Parathyroid adenoma (tissue), 2 donors: ENCODE results near the gene GAS7.

ENCODE experiments used
- H2AFZ ChIP-seq: fragments of 300-600 bp; sonication (generic); one replicate; pipeline ENCODE4 v1.7.0; 2017; ENCODE audit warnings: antibody characterized with exemption, mild to moderate bottlenecking
- H3K27ac ChIP-seq: fragments of 300-600 bp; sonication (generic); one replicate; pipeline ENCODE4 v1.7.0; 2017
- H3K27me3 ChIP-seq: fragments of 300-600 bp; sonication (generic); one replicate; pipeline ENCODE4 v1.7.0; 2017; ENCODE audit warnings: low read length; ENCODE audit not compliant: control insufficient read depth, insufficient read depth
- H3K36me3 ChIP-seq: fragments of 300-600 bp; sonication (generic); one replicate; pipeline ENCODE4 v1.7.0; 2017; ENCODE audit warnings: low read length; ENCODE audit not compliant: control insufficient read depth, insufficient read depth
- H3K4me1 ChIP-seq: fragments of 300-600 bp; sonication (generic); one replicate; pipeline ENCODE4 v1.7.0; 2017; ENCODE audit warnings: control low read depth
- H3K4me2 ChIP-seq: fragments of 300-600 bp; sonication (generic); one replicate; pipeline ENCODE4 v1.7.0; 2017; ENCODE audit warnings: low read length
- H3K4me3 ChIP-seq: fragments of 300-600 bp; sonication (generic); one replicate; pipeline ENCODE4 v1.7.0; 2017; ENCODE audit warnings: low read depth, low read length
- H3K79me2 ChIP-seq: fragments of 300-600 bp; sonication (generic); one replicate; pipeline ENCODE4 v1.7.0; 2017; ENCODE audit warnings: control low read depth
- H3K9ac ChIP-seq: fragments of 300-600 bp; sonication (generic); one replicate; pipeline ENCODE4 v1.7.0; 2017; ENCODE audit warnings: mild to moderate bottlenecking
- H3K9me3 ChIP-seq: fragments of 300-600 bp; sonication (generic); one replicate; pipeline ENCODE4 v1.7.0; 2017; ENCODE audit warnings: low read length; ENCODE audit not compliant: control insufficient read depth
- CTCF ChIP-seq: fragments of 300-600 bp; sonication (generic); IDR thresholded peaks from one replicate; pipeline ENCODE4 v1.7.0; 2017; ENCODE audit warnings: antibody characterized with exemption, mild to moderate bottlenecking
- donor health status: primary hyperparathyroidism.

Gene GAS7

GRCh38 chr17:10151667-10152496 is 46.5 kb downstream of the GAS7 start:
- Histone ChIP-seq H3K79me2 (no peaks in the 10 kb centered on the region), H3K4me2 (no peak overlapping the region), H2AFZ (no peak overlapping the region), H3K4me1 (no peaks in the 10 kb centered on the region), H3K27ac (no peak overlapping the region), H3K4me3 (no peak overlapping the region), H3K9ac (no peak overlapping the region), H3K27me3 (no peaks in the 10 kb centered on the region), H3K36me3 (no peaks in the 10 kb centered on the region), H3K9me3 (no peaks in the 10 kb centered on the region)
- no peak for TF ChIP-seq CTCF

GRCh38 chr17:10149573-10150399 is 48.6 kb downstream of the GAS7 start:
- Histone ChIP-seq H3K4me1 (no peaks in the 10 kb centered on the region), H3K9me3 (no peaks in the 10 kb centered on the region), H2AFZ (no peak overlapping the region), H3K9ac (no peak overlapping the region), H3K36me3 (no peaks in the 10 kb centered on the region), H3K4me2 (no peak overlapping the region), H3K79me2 (no peaks in the 10 kb centered on the region), H3K27me3 (no peaks in the 10 kb centered on the region), H3K4me3 (no peak overlapping the region), H3K27ac (no peak overlapping the region)
- TF ChIP-seq CTCF = no peak

DNA sequence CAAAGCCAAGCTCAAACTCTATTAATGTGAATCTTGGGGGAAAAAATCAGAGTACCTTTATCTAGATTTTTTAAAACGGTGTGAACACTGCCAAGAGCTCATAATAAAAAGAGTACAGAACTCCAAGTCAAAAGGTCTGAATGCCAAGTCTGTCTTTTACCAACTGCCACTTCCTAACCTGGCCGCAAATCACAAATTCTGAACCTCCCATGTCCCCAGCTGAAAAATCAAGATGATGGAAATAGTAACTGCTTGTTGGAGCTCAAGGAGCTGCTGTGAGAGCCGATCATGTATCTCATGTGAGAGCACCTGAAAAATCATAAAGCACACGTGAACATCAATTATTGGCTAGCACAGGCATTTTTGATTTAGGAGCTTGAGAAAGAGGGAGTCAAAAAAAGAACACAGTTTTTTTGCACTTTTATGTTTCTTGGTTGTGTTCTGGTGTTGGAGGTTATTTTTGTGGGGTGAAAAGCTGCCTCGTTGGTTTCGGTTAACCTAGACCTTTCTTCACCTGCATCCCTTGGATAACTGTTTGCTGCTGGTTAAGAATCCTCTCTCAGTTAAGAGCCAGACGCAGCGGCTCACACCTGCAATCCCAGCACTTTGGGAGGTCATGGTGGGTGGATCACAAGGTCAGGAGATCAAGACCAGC is 50.5 kb downstream of the GAS7 start:
- no peak overlapping the region for H3K4me3 ChIP-seq
- no peak overlapping the region for H2AFZ ChIP-seq
- no peaks in the 10 kb centered on the region for H3K9me3 ChIP-seq
- H3K4me1 ChIP-seq = no peaks in the 10 kb centered on the region
- no peaks in the 10 kb centered on the region for H3K79me2 ChIP-seq
- TF ChIP-seq CTCF = no peak
- no peak overlapping the region for H3K9ac ChIP-seq
- H3K27me3 ChIP-seq = no peaks in the 10 kb centered on the region
- H3K27ac ChIP-seq = no peak overlapping the region
- no peaks in the 10 kb centered on the region for H3K36me3 ChIP-seq
- no peak overlapping the region for H3K4me2 ChIP-seq

- no peak for TF ChIP-seq CTCF
- Histone ChIP-seq H3K4me1 (no peaks in the 10 kb centered on the region), H3K9ac (no peak overlapping the region), H3K4me2 (no peak overlapping the region), H3K79me2 (no peaks in the 10 kb centered on the region), H3K27me3 (no peaks in the 10 kb centered on the region), H3K4me3 (no peak overlapping the region), H3K36me3 (no peaks in the 10 kb centered on the region), H3K27ac (no peak overlapping the region), H2AFZ (no peak overlapping the region), H3K9me3 (no peaks in the 10 kb centered on the region)
Observed at GRCh38 chr17:10147040-10147439, 51.4 kb downstream of the GAS7 start.
